GM13977 (cell line): ENCODE measurements around the gene RRM1.

Experiments
- DNase-seq: peaks from one replicate; pipeline ENCODE4 v3.0.0; 2012; ENCODE audit warnings: low spot score
- in situ Hi-C: fragments of 300-500 bp; cut with MboI; formaldehyde crosslinking; loops from one replicate; pipeline ENCODE4 v1.12.0; 2022; ENCODE audit warnings: low sequenced_read_pairs, low pct_unique_long_range_greater_than_20kb, mixed read lengths, inconsistent platforms; ENCODE audit not compliant: unreplicated experiment
- TF ChIP-seq, protein P1 (sequence below): IDR thresholded peaks from 2 replicates; pipeline ENCODE4 v1.5.1; 2012; ENCODE audit warnings: mild to moderate bottlenecking, control low read depth; ENCODE audit not compliant: insufficient read depth; ENCODE audit errors: extremely low read depth, missing control alignments

Gene RRM1

DNA sequence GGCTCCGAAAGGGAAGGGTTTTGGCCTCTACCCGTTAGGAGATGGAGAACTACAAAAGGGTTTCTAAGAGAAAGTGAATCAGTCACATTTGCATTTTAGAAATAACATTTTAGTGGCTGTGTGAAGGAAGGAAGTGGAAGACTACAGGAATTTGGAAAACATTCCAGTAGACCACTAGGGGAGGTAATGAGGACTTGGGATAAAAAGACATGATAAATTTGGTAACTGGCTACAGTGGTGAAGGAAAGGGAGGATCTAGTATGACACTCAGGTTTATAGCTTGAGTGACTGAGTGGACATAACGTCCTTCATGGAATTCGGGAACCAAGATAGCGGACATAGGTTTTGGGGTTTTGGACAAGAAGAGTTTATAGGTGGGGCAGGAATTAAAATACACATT lies 7.0 kb upstream of the RRM1 start:
- TF ChIP-seq, protein P1, sequence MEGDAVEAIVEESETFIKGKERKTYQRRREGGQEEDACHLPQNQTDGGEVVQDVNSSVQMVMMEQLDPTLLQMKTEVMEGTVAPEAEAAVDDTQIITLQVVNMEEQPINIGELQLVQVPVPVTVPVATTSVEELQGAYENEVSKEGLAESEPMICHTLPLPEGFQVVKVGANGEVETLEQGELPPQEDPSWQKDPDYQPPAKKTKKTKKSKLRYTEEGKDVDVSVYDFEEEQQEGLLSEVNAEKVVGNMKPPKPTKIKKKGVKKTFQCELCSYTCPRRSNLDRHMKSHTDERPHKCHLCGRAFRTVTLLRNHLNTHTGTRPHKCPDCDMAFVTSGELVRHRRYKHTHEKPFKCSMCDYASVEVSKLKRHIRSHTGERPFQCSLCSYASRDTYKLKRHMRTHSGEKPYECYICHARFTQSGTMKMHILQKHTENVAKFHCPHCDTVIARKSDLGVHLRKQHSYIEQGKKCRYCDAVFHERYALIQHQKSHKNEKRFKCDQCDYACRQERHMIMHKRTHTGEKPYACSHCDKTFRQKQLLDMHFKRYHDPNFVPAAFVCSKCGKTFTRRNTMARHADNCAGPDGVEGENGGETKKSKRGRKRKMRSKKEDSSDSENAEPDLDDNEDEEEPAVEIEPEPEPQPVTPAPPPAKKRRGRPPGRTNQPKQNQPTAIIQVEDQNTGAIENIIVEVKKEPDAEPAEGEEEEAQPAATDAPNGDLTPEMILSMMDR: no peak
- in situ Hi-C loops: no loop called here

DNA sequence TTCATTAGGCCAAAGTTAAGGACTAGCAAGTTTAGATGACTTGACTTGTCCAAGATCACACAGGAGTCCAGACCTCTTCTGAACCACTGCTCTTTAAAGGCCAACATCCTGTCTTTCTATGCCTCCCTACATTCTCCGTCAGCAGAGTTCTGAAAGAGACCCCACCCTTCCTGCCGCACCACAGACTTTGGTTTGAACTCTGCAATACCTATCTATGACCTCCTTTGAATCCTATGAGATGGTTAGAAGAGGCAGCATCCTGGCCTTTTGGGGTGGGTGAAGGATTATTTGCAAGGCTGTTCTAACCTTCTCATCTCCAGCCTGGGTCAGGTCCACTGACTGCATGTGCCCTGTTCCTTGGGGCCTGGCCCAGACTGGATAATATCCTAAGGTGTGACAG lies 4.3 kb upstream of the RRM1 start:
- in situ Hi-C loops: no loop called here
- TF ChIP-seq, protein P1: no peak
- no peak for DNase-seq

More for the DNA sequence above, 7.0 kb upstream of the RRM1 start:
- DNase-seq: no peak

DNA sequence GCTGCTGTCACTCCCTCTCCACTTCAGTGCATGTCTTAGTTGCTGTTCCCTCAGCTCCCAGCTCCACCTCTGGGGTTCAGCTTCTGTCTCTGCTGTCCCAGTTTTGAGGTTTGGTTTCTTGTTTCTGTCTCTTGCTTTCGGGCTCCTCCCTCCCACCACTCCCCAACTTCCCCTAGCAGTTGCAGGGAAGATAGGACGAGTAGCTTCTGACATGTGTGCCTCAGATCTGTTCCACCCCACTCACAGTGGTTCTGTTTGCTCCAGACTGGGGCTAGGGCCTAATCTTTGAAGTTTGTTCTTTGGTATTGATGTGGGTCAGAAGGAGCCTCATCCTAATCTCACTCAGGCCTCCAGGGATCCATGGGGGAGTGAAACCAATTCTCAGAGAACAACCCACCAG lies 2.6 kb upstream of the RRM1 start:
- TF ChIP-seq, protein P1: no peak
- in situ Hi-C loops: no loop called here
- DNase-seq: no peak

DNA sequence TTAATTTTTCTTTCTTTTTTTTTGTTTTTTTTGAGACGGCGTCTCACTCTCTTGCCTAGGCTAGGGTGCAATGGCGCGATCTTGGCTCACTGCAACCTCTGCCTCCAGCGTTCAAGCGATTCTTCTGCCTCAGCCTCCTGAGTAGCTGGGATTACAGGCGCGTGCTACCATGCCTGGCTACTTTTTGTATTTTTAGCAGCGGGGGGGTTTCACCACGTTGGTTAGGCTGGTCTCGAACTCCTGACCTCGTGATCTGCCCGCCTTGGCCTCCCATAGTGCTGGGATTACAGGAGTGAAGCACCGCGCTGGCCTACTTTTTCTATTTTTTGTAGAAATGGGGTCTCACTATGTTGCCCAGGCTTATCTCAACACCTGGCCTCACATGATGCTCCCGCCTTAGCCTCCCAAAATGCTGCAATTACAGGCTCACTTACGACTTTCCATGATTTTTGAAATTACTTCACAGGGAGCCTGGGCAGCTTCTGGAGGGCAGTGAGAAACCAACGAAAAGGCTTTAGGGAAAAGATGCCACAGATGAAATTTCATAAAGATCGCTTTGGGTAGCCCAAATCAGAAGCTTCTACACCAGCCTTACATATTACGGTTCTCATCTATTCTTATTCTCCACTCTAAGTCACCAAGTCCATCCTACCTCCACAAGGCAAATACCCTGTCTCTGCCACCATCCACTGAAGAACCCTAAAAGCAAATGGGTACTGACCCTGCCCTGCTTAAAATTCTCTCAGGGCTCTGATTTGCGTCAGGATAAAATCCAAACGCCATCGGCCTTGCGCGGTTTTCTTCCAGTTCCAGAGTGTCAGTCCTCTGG lies 866 bp upstream of the RRM1 start:
- TF ChIP-seq, protein P1: no peak
- in situ Hi-C loops: no loop called here
- peak; percentile 23 for DNase-seq

DNA sequence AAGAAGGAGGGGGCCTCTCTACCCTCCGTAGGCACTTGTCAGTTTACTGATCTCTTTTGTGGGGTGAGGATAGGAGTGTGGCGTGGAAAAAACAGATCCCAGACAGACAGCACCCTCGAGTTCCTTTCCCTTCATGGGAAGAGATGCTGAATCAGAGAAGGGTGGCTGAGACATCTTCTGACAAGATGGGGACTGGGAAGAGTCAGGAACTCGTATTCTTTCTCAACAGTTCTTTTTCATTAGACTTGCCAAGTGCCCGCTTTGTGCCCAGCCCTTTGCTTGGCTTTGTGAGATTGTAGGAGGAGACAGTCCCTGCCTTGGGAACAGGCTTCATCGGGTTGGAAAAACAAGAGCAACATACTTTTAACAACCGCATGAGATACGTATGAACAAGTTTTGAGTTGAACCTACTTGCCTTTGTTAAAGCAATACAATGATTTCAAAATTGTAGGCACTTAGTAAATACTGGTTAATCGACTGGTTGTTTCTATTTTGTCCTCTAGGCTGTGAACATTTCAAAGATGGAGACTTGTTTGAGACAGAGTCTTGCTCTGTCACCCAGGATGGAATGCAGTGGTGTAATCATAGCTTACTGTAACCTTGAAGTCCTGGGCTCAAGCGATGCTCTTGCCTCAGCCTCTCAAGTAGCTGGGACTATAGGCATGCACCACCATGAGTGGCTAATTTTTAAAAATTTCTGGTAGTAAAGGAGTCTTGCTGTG lies 1.1 kb downstream of the RRM1 start:
- in situ Hi-C loops: no loop called here
- DNase-seq: no peak
- TF ChIP-seq, protein P1: no peak

DNA sequence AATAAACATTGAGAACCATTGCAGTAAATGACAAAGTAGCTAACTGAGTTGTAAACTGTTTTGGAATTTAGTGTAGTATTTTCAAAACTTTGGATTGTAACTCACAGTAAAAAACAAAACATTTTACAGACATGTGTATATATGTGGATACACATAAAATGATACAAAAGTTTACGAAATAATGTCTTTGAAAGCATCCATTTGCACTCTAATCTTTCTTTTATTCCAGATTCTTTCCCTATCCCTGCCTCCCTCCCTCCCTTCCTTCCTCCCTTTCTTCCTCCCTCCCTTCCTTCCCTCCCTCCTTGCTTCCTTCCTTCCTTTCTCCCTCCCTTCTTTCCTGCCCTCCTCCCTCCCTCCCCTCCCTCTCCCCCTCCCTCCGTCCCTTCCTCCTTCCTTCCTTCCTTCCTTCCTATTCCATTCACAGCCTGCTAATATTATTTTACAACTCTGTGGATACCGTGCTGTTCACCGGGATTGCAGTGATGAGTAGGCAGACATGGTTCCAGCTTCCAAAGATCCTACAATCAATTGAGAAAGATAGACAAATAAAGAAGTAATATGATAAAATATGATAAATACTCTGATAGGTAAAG lies 3.5 kb downstream of the RRM1 start:
- in situ Hi-C loops: no loop called here
- DNase-seq: no peak
- TF ChIP-seq, protein P1: no peak
